ENCODE measurements around the gene MEIS2. TPM values are rescaled to one million over a fixed set of nuclear protein-coding genes. Genes with fewer than 3 reads are reported as not detected.

MEIS2 gene
- total and polyA plus RNA-seq, 12 donors: 21.1 to 64.5 (median 48.5) TPM

DNA sequence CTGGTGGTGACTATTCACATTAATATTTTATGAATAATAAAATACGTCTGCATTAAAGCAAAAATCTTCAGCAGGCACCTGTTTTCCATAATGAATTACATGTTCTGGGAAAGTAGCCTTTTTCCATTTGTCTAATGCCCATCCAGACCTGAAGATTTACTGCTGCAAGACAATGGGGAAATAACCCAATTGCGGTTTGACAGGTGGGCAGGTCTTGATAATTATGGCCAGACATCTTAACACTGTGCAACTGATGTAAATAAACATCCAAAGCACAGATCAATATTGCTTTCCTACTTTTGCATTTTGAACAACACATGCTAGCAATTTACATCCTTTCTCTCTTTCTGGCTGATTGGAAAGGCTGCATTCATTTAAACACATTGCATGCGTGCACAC, 173.9 kb downstream of the MEIS2 start:
- no peak for ATAC-seq
- peaks cover 0 to 6% (median 0%) of the 10 kb centered on the region in 11 donors for H3K9me3 ChIP-seq
- intact Hi-C loops (cut with DNase I): no loop called here
- WGBS, 2 donors: 78% methylated on average over 3 of the region's 3 CpGs
- H3K36me3 ChIP-seq: peaks cover 0 to 20% (median 0%) of the 10 kb centered on the region in 9 donors
- TF ChIP-seq, protein P1, sequence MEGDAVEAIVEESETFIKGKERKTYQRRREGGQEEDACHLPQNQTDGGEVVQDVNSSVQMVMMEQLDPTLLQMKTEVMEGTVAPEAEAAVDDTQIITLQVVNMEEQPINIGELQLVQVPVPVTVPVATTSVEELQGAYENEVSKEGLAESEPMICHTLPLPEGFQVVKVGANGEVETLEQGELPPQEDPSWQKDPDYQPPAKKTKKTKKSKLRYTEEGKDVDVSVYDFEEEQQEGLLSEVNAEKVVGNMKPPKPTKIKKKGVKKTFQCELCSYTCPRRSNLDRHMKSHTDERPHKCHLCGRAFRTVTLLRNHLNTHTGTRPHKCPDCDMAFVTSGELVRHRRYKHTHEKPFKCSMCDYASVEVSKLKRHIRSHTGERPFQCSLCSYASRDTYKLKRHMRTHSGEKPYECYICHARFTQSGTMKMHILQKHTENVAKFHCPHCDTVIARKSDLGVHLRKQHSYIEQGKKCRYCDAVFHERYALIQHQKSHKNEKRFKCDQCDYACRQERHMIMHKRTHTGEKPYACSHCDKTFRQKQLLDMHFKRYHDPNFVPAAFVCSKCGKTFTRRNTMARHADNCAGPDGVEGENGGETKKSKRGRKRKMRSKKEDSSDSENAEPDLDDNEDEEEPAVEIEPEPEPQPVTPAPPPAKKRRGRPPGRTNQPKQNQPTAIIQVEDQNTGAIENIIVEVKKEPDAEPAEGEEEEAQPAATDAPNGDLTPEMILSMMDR (IDR thresholded peaks at IDR 0.05): no peak
- no peaks in the 10 kb centered on the region for H3K27me3 ChIP-seq
- no peak for DNase-seq
- peaks cover 0 to 44% (median 19%) of the 10 kb centered on the region in 9 donors for H3K4me1 ChIP-seq
- H3K27ac ChIP-seq: peak overlapping the region in 6 of 10 donors; percentile 8 to 60 (median 36)
- H3K4me3 ChIP-seq: no peak overlapping the region

DNA sequence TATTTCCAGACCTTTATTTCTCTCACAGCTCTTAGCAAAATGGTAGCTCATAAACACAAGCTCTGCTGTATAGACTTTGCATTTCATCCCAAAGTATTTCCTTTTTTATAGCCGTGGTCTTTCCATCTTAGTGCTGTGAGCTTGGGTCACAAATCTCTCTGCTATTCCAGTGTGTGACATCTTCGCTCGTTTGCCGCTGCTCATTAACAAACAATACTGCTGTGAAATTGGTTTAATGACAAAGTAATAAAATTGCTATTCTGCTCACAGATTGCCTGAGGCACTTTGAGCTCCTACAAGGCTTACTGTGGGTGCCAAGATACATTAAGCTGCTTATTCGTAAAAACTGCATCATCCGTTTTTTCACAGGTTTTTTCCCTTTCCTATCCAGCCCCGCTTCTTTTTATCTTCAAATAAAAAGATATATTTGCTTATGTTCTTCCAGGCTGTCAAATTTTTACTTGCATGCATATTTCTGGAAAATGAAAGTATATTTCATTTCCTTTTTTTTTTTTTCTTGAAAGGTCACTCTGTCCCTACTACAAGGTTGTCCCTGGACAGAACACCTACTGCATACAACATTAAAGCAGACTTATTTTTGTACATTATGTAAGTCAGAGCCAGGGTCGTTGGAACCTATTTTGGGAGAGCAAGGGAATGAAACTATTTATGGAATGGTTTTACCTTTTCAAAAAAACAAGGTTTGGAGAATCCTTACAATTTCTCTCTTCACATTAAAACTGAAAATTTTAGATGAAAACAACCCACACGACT, 174.5 kb downstream of the MEIS2 start:
- Histone ChIP-seq H3K27me3 (no peaks in the 10 kb centered on the region), H3K4me1 (peaks cover 0 to 48% (median 24%) of the 10 kb centered on the region in 9 donors), H3K27ac (peak overlapping the region in 6 of 10 donors; percentile 8 to 60 (median 36)), H3K36me3 (peaks cover 0 to 20% (median 0%) of the 10 kb centered on the region in 9 donors), H3K9me3 (peaks cover 0 to 6% (median 0%) of the 10 kb centered on the region in 11 donors), H3K4me3 (no peak overlapping the region)
- intact Hi-C loops (cut with DNase I): no loop called here
- DNase-seq: no peak
- TF ChIP-seq, protein P1 (IDR thresholded peaks at IDR 0.05): no peak
- ATAC-seq: peak in 2 of 8 donors; percentile 51 to 60
- 67 to 68% methylated on average over 9 of the region's 9 CpGs for WGBS, 2 donors

DNA sequence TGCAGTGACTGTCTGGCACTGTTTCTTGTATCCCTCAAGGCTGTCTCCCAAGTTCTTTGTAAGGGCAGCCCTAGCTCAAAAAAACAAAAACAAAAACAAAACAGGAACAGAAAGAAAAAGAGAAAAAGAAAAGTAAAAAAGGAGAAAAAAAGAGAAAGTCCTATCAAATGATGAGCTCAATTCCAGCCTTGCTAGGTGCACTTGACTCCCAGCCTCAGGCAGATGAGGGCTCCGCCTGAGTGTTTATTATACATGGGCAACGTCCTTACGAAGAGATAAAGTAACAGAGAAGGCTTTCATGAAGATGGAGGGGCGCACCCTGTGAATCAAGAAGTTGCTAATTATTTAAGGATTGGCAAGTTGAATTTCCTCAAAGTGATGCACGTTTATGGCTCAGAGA, 175.3 kb downstream of the MEIS2 start:
- ATAC-seq (no peak), DNase-seq (no peak)
- TF ChIP-seq, protein P1 (IDR thresholded peaks at IDR 0.05): no peak
- Histone ChIP-seq H3K4me1 (peaks cover 0 to 49% (median 24%) of the 10 kb centered on the region in 9 donors), H3K9me3 (peaks cover 0 to 6% (median 0%) of the 10 kb centered on the region in 11 donors), H3K27ac (peak overlapping the region in 2 of 10 donors; percentile 3 to 48), H3K36me3 (peaks cover 0 to 20% (median 0%) of the 10 kb centered on the region in 9 donors), H3K4me3 (no peak overlapping the region), H3K27me3 (no peaks in the 10 kb centered on the region)
- 80 to 82% methylated on average over 5 of the region's 5 CpGs for WGBS, 2 donors
- intact Hi-C loops (cut with DNase I): no loop called here

DNA sequence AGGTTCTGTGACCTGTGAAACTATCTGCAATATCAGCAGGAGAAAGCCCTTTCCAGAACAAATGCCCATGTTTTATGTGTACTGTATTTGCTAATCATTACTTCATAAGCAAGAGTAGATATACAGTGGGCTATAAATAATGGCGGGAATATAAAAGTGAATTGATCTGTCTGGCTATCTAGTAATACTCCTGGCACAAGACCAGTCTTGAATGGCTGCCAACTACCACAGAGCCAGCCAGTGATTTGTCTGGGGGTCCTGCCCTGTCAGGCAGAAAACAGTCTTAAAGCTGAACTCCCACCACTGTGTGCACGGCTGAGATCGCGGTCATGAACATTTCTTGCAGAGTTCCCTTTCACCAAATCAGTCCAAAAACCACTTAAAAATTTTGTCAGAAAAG, 176.3 kb downstream of the MEIS2 start:
- peaks cover 0 to 15% (median 0%) of the 10 kb centered on the region in 9 donors for H3K36me3 ChIP-seq
- intact Hi-C loops (cut with DNase I): loop anchor here in 1 of 10 donors (5.0 kb wide), 1 partner anchor 128 kb away; no protein-coding TSS in a partner anchor
- no peak for ATAC-seq
- no peaks in the 10 kb centered on the region for H3K27me3 ChIP-seq
- 63 to 66% methylated on average over 4 of the region's 4 CpGs for WGBS, 2 donors
- H3K9me3 ChIP-seq: peaks cover 0 to under 1% (median 0%) of the 10 kb centered on the region in 11 donors
- H3K4me1 ChIP-seq: peaks cover 0 to 49% (median 24%) of the 10 kb centered on the region in 9 donors
- no peak overlapping the region for H3K27ac ChIP-seq
- TF ChIP-seq, protein P1 (IDR thresholded peaks at IDR 0.05): no peak
- H3K4me3 ChIP-seq: no peak overlapping the region
- no peak for DNase-seq

Data from heart right ventricle (tissue), 16 donors.